Lower leg skin (tissue), 3 donors: Measurements from ENCODE around the gene EIF3J.

Source experiments
- CTCF ChIP-seq, 3 donors: fragments of 450-650 bp; IDR thresholded peaks; one replicate each; pipeline ENCODE4 v1.5.1; 2016; ENCODE audit warnings: antibody characterized with exemption in 3 of 3, mild to moderate bottlenecking in 3 of 3, moderate library complexity in 2 of 3
- POLR2A ChIP-seq, 2 donors: fragments of 450-650 bp; IDR thresholded peaks; one replicate each; pipeline ENCODE4 v1.6.1; 2016 to 2017; ENCODE audit warnings: antibody characterized with exemption in 2 of 2, mild to moderate bottlenecking in 1 of 2, moderate library complexity in 1 of 2

GRCh38 chr15:44580105-44580504, 43.2 kb downstream of the EIF3J start:
- TF ChIP-seq POLR2A (IDR thresholded peaks at IDR 0.05) (no peak), CTCF (IDR thresholded peaks at IDR 0.05) (no peak)
